ENCODE data around the gene TRA2A. TPM values are rescaled to one million over a fixed set of nuclear protein-coding genes. Genes with fewer than 3 reads are reported as not detected.
A peak's percentile ranks its signal among the peaks of the same experiment; 100 is the strongest.

TRA2A gene
- total and polyA plus RNA-seq, 9 of the 15 experiments (the other 6 are each of a cell fraction or from before 2014, with no cell fraction given) = 22.7 to 210 (median 73.9) TPM

GRCh38 chr7:23467806-23468525 lies 63.8 kb downstream of the TRA2A start (continued):
- 0 out of 2 replicates have a peak, but pooled peaks have one; percentile 12 for TF ChIP-seq EP400 (IDR thresholded peaks at IDR 0.05)
- no peak for TF ChIP-seq ZNF518B (CRISPR knock-in tag; IDR thresholded peaks at IDR 0.05)
- no peak for TF ChIP-seq ZNF75A (CRISPR knock-in tag; IDR thresholded peaks at IDR 0.05)
- no peak for TF ChIP-seq MAFG (tag; conservative IDR thresholded peaks at IDR 0.05)
- no peak for TF ChIP-seq TFAM (CRISPR knock-in tag; conservative IDR thresholded peaks at IDR 0.05)
- TF ChIP-seq ZNF165 (CRISPR knock-in tag; IDR thresholded peaks at IDR 0.05; ENCODE audit: borderline replicate concordance) = no peak
- peak; percentile 57; the same call in 1 of the 2 replicates for TF ChIP-seq ETV1 (tag; conservative IDR thresholded peaks at IDR 0.05; ENCODE audit: low read depth)
- TF ChIP-seq GTF2A2 (tag; IDR thresholded peaks at IDR 0.05) = no peak
- no peak for TF ChIP-seq SREBF2 (CRISPR knock-in tag; IDR thresholded peaks at IDR 0.05)
- no peak for TF ChIP-seq FIP1L1 (IDR thresholded peaks at IDR 0.05; ENCODE audit: low read depth, low read length, poor library complexity, severe bottlenecking)
- 0 out of 2 replicates have a peak, but pooled peaks have one; percentile 8 for TF ChIP-seq HOMEZ (CRISPR knock-in tag; IDR thresholded peaks at IDR 0.05)
- TF ChIP-seq POLR2AphosphoS5 (IDR thresholded peaks at IDR 0.05; ENCODE audit: control insufficient read depth, insufficient read depth, low read depth, low read length) = 0 out of 2 replicates have a peak, but pooled peaks have one; percentile 28
- TF ChIP-seq CBX2 (IDR thresholded peaks at IDR 0.05; ENCODE audit: insufficient read depth, low read length, poor library complexity, severe bottlenecking) = no peak
- TF ChIP-seq ZC3H8 (IDR thresholded peaks at IDR 0.05) = no peak
- 0 out of 2 replicates have a peak, but pooled peaks have one; percentile 50 for TF ChIP-seq MXI1 (IDR thresholded peaks at IDR 0.05; ENCODE audit: low read depth, low read length)
- TF ChIP-seq POLR2G (IDR thresholded peaks at IDR 0.05; ENCODE audit: low read depth, low read length) = 0 out of 2 replicates have a peak, but pooled peaks have one; percentile 16
- no peak for TF ChIP-seq ZBTB8A (IDR thresholded peaks at IDR 0.05; ENCODE audit: partially characterized antibody)
- TF ChIP-seq ZFX (CRISPR knock-in tag; IDR thresholded peaks at IDR 0.05) = peak; percentile 36; the same call in 1 of the 2 replicates
- peak; percentile 42 for TF ChIP-seq SAP30 (IDR thresholded peaks at IDR 0.05; ENCODE audit: borderline replicate concordance, insufficient read depth, low read depth, low read length, poor library complexity, severe bottlenecking)
- no peak for TF ChIP-seq ZNF280B (CRISPR knock-in tag; IDR thresholded peaks at IDR 0.05)
- peak; percentile 73 for TF ChIP-seq EGR1 (conservative IDR thresholded peaks at IDR 0.05)
- peak; percentile 20; the same call in 1 of the 2 replicates for TF ChIP-seq CREM (IDR thresholded peaks at IDR 0.05; ENCODE audit: low read depth)

Measured in K562 (cell line).